ENCODE results near the gene MEIOB. TPM values are rescaled to one million over a fixed set of nuclear protein-coding genes. Genes with fewer than 3 reads are reported as not detected.
A peak's percentile ranks its signal among the peaks of the same experiment; 100 is the strongest.

MEIOB gene
- total RNA-seq, 1 experiment from 2014 or later = 1.4 TPM

DNA sequence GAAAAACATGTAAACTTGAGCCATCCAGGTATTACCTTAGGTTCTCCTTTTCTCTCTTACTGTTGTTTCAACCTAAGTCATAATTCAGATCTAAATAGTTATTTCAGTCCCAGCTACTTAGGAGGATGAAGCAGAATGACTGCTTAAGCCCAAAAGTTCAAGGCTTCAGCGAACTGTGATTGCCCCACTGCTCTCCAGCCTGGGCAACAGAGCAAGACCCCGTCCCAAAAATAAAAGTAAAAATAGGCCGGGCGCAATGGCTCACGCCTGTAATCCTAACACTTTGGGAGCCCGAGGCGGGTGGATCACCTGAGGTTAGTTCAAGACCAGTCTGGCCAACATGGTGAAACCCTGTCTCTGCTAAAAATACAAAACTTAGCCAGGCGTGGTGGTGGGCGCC lies 9.6 kb downstream of the MEIOB start (continued):
- TF ChIP-seq NFE2L1 (CRISPR knock-in tag; IDR thresholded peaks at IDR 0.05) = no peak
- TF ChIP-seq, protein P1, sequence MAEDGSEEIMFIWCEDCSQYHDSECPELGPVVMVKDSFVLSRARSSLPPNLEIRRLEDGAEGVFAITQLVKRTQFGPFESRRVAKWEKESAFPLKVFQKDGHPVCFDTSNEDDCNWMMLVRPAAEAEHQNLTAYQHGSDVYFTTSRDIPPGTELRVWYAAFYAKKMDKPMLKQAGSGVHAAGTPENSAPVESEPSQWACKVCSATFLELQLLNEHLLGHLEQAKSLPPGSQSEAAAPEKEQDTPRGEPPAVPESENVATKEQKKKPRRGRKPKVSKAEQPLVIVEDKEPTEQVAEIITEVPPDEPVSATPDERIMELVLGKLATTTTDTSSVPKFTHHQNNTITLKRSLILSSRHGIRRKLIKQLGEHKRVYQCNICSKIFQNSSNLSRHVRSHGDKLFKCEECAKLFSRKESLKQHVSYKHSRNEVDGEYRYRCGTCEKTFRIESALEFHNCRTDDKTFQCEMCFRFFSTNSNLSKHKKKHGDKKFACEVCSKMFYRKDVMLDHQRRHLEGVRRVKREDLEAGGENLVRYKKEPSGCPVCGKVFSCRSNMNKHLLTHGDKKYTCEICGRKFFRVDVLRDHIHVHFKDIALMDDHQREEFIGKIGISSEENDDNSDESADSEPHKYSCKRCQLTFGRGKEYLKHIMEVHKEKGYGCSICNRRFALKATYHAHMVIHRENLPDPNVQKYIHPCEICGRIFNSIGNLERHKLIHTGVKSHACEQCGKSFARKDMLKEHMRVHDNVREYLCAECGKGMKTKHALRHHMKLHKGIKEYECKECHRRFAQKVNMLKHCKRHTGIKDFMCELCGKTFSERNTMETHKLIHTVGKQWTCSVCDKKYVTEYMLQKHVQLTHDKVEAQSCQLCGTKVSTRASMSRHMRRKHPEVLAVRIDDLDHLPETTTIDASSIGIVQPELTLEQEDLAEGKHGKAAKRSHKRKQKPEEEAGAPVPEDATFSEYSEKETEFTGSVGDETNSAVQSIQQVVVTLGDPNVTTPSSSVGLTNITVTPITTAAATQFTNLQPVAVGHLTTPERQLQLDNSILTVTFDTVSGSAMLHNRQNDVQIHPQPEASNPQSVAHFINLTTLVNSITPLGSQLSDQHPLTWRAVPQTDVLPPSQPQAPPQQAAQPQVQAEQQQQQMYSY (CRISPR knock-in tag; IDR thresholded peaks at IDR 0.05) = no peak
- TF ChIP-seq, protein P2, sequence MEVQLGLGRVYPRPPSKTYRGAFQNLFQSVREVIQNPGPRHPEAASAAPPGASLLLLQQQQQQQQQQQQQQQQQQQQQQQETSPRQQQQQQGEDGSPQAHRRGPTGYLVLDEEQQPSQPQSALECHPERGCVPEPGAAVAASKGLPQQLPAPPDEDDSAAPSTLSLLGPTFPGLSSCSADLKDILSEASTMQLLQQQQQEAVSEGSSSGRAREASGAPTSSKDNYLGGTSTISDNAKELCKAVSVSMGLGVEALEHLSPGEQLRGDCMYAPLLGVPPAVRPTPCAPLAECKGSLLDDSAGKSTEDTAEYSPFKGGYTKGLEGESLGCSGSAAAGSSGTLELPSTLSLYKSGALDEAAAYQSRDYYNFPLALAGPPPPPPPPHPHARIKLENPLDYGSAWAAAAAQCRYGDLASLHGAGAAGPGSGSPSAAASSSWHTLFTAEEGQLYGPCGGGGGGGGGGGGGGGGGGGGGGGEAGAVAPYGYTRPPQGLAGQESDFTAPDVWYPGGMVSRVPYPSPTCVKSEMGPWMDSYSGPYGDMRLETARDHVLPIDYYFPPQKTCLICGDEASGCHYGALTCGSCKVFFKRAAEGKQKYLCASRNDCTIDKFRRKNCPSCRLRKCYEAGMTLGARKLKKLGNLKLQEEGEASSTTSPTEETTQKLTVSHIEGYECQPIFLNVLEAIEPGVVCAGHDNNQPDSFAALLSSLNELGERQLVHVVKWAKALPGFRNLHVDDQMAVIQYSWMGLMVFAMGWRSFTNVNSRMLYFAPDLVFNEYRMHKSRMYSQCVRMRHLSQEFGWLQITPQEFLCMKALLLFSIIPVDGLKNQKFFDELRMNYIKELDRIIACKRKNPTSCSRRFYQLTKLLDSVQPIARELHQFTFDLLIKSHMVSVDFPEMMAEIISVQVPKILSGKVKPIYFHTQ (CRISPR knock-in tag; IDR thresholded peaks at IDR 0.05) = no peak
- TF ChIP-seq NR2C2 (CRISPR knock-in tag; IDR thresholded peaks at IDR 0.05) = no peak

DNA sequence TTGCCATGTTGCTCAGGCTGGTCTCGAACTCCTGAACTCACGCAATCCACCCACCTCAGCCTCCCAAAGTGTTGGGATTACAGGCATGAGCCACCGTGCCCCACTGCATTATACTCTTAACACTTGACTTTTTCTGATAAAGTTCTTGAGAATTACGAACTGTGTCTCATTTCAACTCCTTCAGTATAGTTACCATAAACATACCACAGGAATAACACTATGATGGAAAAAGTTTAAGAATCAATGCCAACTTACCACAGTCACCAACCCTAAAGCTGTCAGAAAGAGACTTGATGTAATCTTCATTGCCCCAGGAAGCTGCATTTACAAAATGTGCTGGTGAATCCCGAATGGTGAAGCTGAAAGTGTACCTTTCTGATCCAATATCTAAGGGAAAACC lies 10.2 kb downstream of the MEIOB start:
- ChIA-PET POLR2A (no interaction called here), CTCF (interaction anchor here (1.1 kb wide), 1 partner anchor 67 kb away, joined by 3 read pairs; no protein-coding TSS in a partner anchor)
- TF ChIP-seq MYBL2 (CRISPR knock-in tag; IDR thresholded peaks at IDR 0.05) = no peak
- no peak for TF ChIP-seq GRHL2 (CRISPR knock-in tag; IDR thresholded peaks at IDR 0.05; ENCODE audit: insufficient replicate concordance, severe bottlenecking)
- no peak for TF ChIP-seq IRF2 (CRISPR knock-in tag; IDR thresholded peaks at IDR 0.05; ENCODE audit: borderline replicate concordance, low read depth)
- TF ChIP-seq, protein P3, sequence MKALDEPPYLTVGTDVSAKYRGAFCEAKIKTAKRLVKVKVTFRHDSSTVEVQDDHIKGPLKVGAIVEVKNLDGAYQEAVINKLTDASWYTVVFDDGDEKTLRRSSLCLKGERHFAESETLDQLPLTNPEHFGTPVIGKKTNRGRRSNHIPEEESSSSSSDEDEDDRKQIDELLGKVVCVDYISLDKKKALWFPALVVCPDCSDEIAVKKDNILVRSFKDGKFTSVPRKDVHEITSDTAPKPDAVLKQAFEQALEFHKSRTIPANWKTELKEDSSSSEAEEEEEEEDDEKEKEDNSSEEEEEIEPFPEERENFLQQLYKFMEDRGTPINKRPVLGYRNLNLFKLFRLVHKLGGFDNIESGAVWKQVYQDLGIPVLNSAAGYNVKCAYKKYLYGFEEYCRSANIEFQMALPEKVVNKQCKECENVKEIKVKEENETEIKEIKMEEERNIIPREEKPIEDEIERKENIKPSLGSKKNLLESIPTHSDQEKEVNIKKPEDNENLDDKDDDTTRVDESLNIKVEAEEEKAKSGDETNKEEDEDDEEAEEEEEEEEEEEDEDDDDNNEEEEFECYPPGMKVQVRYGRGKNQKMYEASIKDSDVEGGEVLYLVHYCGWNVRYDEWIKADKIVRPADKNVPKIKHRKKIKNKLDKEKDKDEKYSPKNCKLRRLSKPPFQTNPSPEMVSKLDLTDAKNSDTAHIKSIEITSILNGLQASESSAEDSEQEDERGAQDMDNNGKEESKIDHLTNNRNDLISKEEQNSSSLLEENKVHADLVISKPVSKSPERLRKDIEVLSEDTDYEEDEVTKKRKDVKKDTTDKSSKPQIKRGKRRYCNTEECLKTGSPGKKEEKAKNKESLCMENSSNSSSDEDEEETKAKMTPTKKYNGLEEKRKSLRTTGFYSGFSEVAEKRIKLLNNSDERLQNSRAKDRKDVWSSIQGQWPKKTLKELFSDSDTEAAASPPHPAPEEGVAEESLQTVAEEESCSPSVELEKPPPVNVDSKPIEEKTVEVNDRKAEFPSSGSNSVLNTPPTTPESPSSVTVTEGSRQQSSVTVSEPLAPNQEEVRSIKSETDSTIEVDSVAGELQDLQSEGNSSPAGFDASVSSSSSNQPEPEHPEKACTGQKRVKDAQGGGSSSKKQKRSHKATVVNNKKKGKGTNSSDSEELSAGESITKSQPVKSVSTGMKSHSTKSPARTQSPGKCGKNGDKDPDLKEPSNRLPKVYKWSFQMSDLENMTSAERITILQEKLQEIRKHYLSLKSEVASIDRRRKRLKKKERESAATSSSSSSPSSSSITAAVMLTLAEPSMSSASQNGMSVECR (CRISPR knock-in tag; IDR thresholded peaks at IDR 0.05; ENCODE audit: borderline replicate concordance) = no peak
- Mint-ChIP-seq H3K9me3 (no peaks in the 10 kb centered on the region), H3K27ac (no peak overlapping the region), H3K4me1 (no peaks in the 10 kb centered on the region), H3K36me3 (no peaks in the 10 kb centered on the region), H3K27me3 (ENCODE audit: low read depth) (peaks cover 58% of the 10 kb centered on the region), H3K4me3 (no peak overlapping the region)
- DNase-seq (ENCODE audit: low spot score) (no peak), ATAC-seq (no peak)

DNA sequence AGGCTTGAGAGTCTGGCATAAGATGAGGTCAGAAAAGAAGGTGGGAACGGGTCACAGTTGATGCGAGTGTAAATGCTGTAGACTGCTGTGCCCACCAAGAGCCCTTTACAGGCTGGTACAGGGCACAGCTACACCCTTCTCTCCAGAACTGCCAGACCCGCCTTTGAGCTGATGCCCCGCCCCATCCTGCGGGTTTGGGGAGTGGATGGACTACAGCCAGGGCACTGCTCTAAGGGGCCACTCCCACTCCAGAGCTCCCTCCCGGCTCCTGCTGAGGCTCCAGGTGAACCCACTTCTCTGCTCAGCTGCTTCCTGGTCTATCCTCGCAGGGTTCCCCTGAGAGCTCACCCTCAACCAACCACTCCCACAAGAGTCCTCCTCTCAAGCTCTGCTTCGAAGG lies 12.3 kb downstream of the MEIOB start:
- no peaks in the 10 kb centered on the region for H3K36me3 Mint-ChIP-seq
- H3K27me3 Mint-ChIP-seq (ENCODE audit: low read depth) = peaks cover 67% of the 10 kb centered on the region
- CTCF ChIA-PET = interaction anchor here (0.6 to 1.6 kb wide), 4 partner anchors 14 to 70 kb away, joined by 3 to 11 read pairs (median 4); no protein-coding TSS in a partner anchor
- H3K9me3 Mint-ChIP-seq = no peaks in the 10 kb centered on the region
- ATAC-seq (peak; percentile 80), DNase-seq (ENCODE audit: low spot score) (no peak)
- TF ChIP-seq RELA (CRISPR knock-in tag; IDR thresholded peaks at IDR 0.05; ENCODE audit: borderline replicate concordance) (no peak), JAZF1 (CRISPR knock-in tag; IDR thresholded peaks at IDR 0.05) (no peak)
- TF ChIP-seq, protein P4, sequence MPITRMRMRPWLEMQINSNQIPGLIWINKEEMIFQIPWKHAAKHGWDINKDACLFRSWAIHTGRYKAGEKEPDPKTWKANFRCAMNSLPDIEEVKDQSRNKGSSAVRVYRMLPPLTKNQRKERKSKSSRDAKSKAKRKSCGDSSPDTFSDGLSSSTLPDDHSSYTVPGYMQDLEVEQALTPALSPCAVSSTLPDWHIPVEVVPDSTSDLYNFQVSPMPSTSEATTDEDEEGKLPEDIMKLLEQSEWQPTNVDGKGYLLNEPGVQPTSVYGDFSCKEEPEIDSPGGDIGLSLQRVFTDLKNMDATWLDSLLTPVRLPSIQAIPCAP (CRISPR knock-in tag; IDR thresholded peaks at IDR 0.05) = no peak
- no peak overlapping the region for H3K4me3 Mint-ChIP-seq
- H3K4me1 Mint-ChIP-seq = no peaks in the 10 kb centered on the region
- POLR2A ChIA-PET = no interaction called here
- H3K27ac Mint-ChIP-seq = no peak overlapping the region
